K562 (cell line): Measurements from ENCODE around the gene SGPL1. TPM values are rescaled to one million over a fixed set of nuclear protein-coding genes. Genes with fewer than 3 reads are reported as not detected.

Source experiments
- ATAC-seq: fragments of 200-7000 bp; cut with Tn5 transposase; 3 replicates; pipeline ENCODE4 v1.9.1; 2020; ENCODE audit warnings: moderate library complexity
- BruUV-seq: library from RNA; stranded (reverse); fragments of 400-500 nt; replicated peaks from 2 replicates; lab custom pipeline; 2021; lab: Mats Ljungman, UMichigan
- CTCF ChIA-PET: fragments of 300-600 bp; formaldehyde crosslinking; extraction: SDS; loops from one replicate; lab custom pipeline; 2021; ENCODE audit warnings: low intra/inter-chr PET ratio; lab: Yijun Ruan, JAX
- POLR2A ChIA-PET: fragments of 300-600, 350-650 bp; sonication (Branson Sonifier 250); formaldehyde crosslinking; extraction: SDS; loops from one replicate; lab custom pipeline; 2021; ENCODE audit warnings: antibody characterized with exemption, inconsistent platforms; lab: Yijun Ruan, JAX
- DNase-seq, 4 experiments: peaks; one replicate each; pipeline versions ENCODE4 v3.0.0 to v3.0.0-alpha.2; 2011 to 2018; ENCODE audit warnings: low spot score in 3 of 4, mixed read lengths in 3 of 4; ENCODE audit errors: extremely low read depth in 1 of 4
- FAIRE-seq: peaks from 2 replicates; lab custom pipeline; 2011; peaks lifted over from hg19 to GRCh38; lab: Jason Lieb, UNC
- H2AFZ ChIP-seq: 2 replicates; pipeline ENCODE4 v1.6.0; 2011; ENCODE audit warnings: low read depth, low read length, control low read depth, inconsistent platforms
- H3K27ac ChIP-seq: fragments of 200-600 bp; 3 replicates; pipeline ENCODE4 v1.8.0; 2011; ENCODE audit warnings: low read depth, mild to moderate bottlenecking, control low read depth, inconsistent platforms, low read length, moderate library complexity, mixed read lengths; ENCODE audit errors: extremely low read depth
- H3K27me3 ChIP-seq, 2 experiments: fragments of 300-600 bp in 1 of 2; 2 replicates in 1 of 2; 3 replicates in 1 of 2; pipeline versions ENCODE4 v1.6.0 to v1.8.0; 2011; ENCODE audit warnings: inconsistent platforms in 2 of 2, low read length in 2 of 2, mild to moderate bottlenecking in 1 of 2, mixed read lengths in 1 of 2, moderate library complexity in 1 of 2; ENCODE audit not compliant: control insufficient read depth in 2 of 2, insufficient read depth in 2 of 2
- H3K36me3 ChIP-seq: fragments of 300-600 bp; 3 replicates; pipeline ENCODE4 v1.8.0; 2011; ENCODE audit warnings: mild to moderate bottlenecking, low read length, inconsistent platforms; ENCODE audit not compliant: control insufficient read depth, insufficient read depth
- H3K4me1 ChIP-seq, 2 experiments: fragments of 200-600 bp in 1 of 2; replicated peaks in 1 of 2; 2 replicates in 1 of 2; 3 replicates in 1 of 2; pipeline versions ENCODE4 v1.5.1 to v1.8.0; 2011; ENCODE audit warnings: inconsistent platforms in 2 of 2, low read length in 2 of 2, mild to moderate bottlenecking in 1 of 2, mixed read lengths in 1 of 2, moderate library complexity in 1 of 2; ENCODE audit not compliant: control insufficient read depth in 2 of 2, insufficient read depth in 2 of 2
- H3K4me2 ChIP-seq: 2 replicates; pipeline ENCODE4 v1.6.1; 2011; ENCODE audit warnings: low read length, control low read depth, inconsistent platforms, mixed read lengths; ENCODE audit not compliant: insufficient read depth
- H3K4me3 ChIP-seq: fragments of 200-600 bp; sonication (generic), shearing (Covaris generic); 2 replicates; pipeline ENCODE4 v1.5.1; 2016; ENCODE audit warnings: control low read depth, inconsistent platforms
- H3K79me2 ChIP-seq: fragments of 200-600 bp; 3 replicates; pipeline ENCODE4 v1.8.0; 2011; ENCODE audit warnings: low read length, inconsistent platforms; ENCODE audit not compliant: control insufficient read depth, insufficient read depth
- H3K9ac ChIP-seq, 2 experiments: 2 replicates each; pipeline versions ENCODE4 v1.6.0 to v1.6.1; 2011; ENCODE audit warnings: low read depth in 2 of 2, low read length in 2 of 2, control low read depth in 1 of 2, inconsistent platforms in 1 of 2, mild to moderate bottlenecking in 1 of 2, mixed read lengths in 1 of 2; ENCODE audit not compliant: insufficient read depth in 1 of 2
- H3K9me1 ChIP-seq: one replicate; pipeline ENCODE4 v1.6.0; 2011; ENCODE audit warnings: inconsistent platforms, mild to moderate bottlenecking, low read length, moderate library complexity; ENCODE audit not compliant: control insufficient read depth, insufficient read depth
- H3K9me3 ChIP-seq: replicated peaks from 2 replicates; pipeline ENCODE4 v1.5.1; 2011; ENCODE audit warnings: low read depth, low read length, inconsistent platforms; ENCODE audit not compliant: control insufficient read depth, insufficient read depth
- H4K20me1 ChIP-seq: replicated peaks from 2 replicates; pipeline ENCODE4 v1.6.1; 2011; ENCODE audit warnings: low read length, inconsistent platforms, mixed read lengths; ENCODE audit not compliant: control insufficient read depth, insufficient read depth
- ARID2 ChIP-seq: fragments of 450-650 bp; IDR thresholded peaks from 2 replicates; pipeline ENCODE4 v1.6.1; 2017; ENCODE audit warnings: antibody characterized with exemption, mild to moderate bottlenecking
- CREM ChIP-seq: IDR thresholded peaks from 2 replicates; pipeline ENCODE4 v1.6.1; 2014; ENCODE audit warnings: antibody characterized with exemption, low read depth
- MEF2A ChIP-seq: IDR thresholded peaks from 2 replicates; pipeline ENCODE4 v1.6.1; 2011; ENCODE audit warnings: low read depth, mild to moderate bottlenecking, low read length, moderate library complexity; ENCODE audit not compliant: control insufficient read depth
- NFIC ChIP-seq: fragments of 450-650 bp; IDR thresholded peaks from 2 replicates; pipeline ENCODE4 v1.6.1; 2017; ENCODE audit warnings: mild to moderate bottlenecking, inconsistent platforms
- RAD21 ChIP-seq, 2 experiments: fragments of 250-450 bp in 1 of 2; fragments of 450-650 bp in 1 of 2; sonication (Bioruptor Pico) in 1 of 2; formaldehyde crosslinking in 1 of 2; IDR thresholded peaks in 1 of 2; conservative IDR thresholded peaks in 1 of 2; 2 replicates each; pipeline versions ENCODE4 v1.4.0 to v1.8.0; 2020 to 2022; ENCODE audit warnings: mild to moderate bottlenecking in 2 of 2, moderate library complexity in 1 of 2
- SMC3 ChIP-seq: conservative IDR thresholded peaks from 2 replicates; pipeline ENCODE4 v1.6.1; 2011; ENCODE audit warnings: low read depth, low read length, improper control_type of control experiment; ENCODE audit not compliant: insufficient read depth
- STAG1 ChIP-seq: sonication (generic); formaldehyde crosslinking; IDR thresholded peaks from 2 replicates; pipeline ENCODE4 v1.5.0; 2020; ENCODE audit warnings: missing genetic modification reagents, borderline replicate concordance
- ZNF431 ChIP-seq: sonication (generic); formaldehyde crosslinking; IDR thresholded peaks from 2 replicates; pipeline ENCODE4 v1.8.0; 2022; ENCODE audit warnings: mild to moderate bottlenecking, missing genetic modification reagents
- WGBS: fragments of 100-300 bp; shearing (Covaris generic); methylation state at CpG from one replicate; pipeline ENCODE4 v1.1.6; 2016; ENCODE audit warnings: low coverage, mixed read lengths; ENCODE audit not compliant: insufficient coverage; ENCODE audit errors: missing lambda C conversion rate; 5-methylcytosine and 5-hydroxymethylcytosine counted together
- in situ Hi-C: fragments of 300-500 bp; cut with MboI; formaldehyde crosslinking; loops from 4 replicates; pipeline ENCODE4 v1.15.0; 2018; ENCODE audit warnings: inconsistent platforms, mixed read lengths
- intact Hi-C: fragments of 100-400 bp; cut with micrococcal nuclease; formaldehyde crosslinking; loops from 2 replicates; pipeline ENCODE4 v1.14.2; 2022
- polyA plus RNA-seq, 8 experiments: library from polyadenylated mRNA; depleted of rRNA in 4 of 8; stranded (reverse) in 5 of 8; unstranded in 3 of 8; fragments of >200 nt; fragmentation: Nextera tagmentation in 2 of 8; fragmentation: Illumina TruSeq in 1 of 8; extraction: Ambion mirVana in 2 of 8; extraction: Trizol in 1 of 8; gene quantifications; 2 replicates each; pipeline versions ENCODE4 v1.2.1 to v1.2.3, GENCODE V29; 2011 to 2014; ENCODE audit warnings: inconsistent platforms in 1 of 8, missing spikeins in 1 of 8
- total RNA-seq, 7 experiments: library from RNA; depleted of rRNA in 6 of 7; stranded (reverse); fragments of >200 nt in 6 of 7; fragmentation: Illumina TruSeq in 2 of 7; extraction: Trizol in 2 of 7; gene quantifications; 2 replicates each; pipeline versions ENCODE4 v1.2.1 to v1.2.3, GENCODE V29; 2011 to 2021; ENCODE audit warnings: low replicate concordance in 1 of 7
- TF ChIP-seq, protein P1 (sequence below): fragments of 200-800 bp; sonication (Bioruptor generic); IDR thresholded peaks from 2 replicates; pipeline ENCODE4 v1.6.1; 2016; ENCODE audit warnings: missing genetic modification characterization, missing compliant biosample characterization
- TF ChIP-seq, protein P2 (sequence below): fragments of 200-800 bp; sonication (Bioruptor generic); IDR thresholded peaks from 2 replicates; pipeline ENCODE4 v1.6.1; 2017; ENCODE audit warnings: missing genetic modification characterization, missing compliant biosample characterization
- TF ChIP-seq, protein P3 (sequence below): sonication (generic); formaldehyde crosslinking; IDR thresholded peaks from 2 replicates; pipeline ENCODE4 v1.8.0; 2022; ENCODE audit warnings: missing genetic modification reagents, mild to moderate bottlenecking, borderline replicate concordance

The SGPL1 gene
- total and polyA plus RNA-seq, 9 of the 15 experiments (the other 6 are each of a cell fraction or from before 2014, with no cell fraction given): 6.0 to 18.0 (median 8.7) TPM

DNA sequence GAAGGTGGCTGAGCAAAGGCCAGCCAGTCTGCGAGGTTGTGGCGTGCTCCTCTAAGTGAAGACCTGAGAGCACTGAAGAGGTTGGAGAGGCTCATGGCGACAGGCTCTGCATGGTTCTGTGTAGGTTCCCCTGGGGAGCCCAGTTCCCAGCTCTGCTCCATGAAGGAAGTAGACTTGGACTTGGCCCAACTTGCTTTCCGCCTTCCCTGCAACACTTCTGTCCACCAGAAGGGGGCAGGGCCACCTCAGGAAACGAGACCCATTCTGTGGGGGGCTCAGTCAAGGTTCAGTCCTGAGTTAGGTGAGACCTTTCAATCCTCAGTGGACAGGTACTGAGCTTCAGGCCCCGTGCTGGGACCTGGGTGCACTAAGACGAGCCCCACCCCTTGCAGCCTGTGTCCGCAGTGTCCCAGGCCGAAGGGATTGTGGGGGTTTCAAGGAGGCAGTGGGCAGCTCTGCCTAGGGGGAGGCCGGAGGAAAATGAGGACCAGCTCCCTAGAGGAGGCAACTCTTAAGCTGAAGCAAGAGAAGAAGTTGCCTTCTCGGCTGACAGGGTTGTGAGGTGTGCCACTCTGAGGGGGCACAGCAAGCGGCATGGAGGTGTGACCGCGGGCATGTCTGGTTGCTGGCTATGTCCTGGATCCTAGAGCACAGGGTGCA is 87.6 kb downstream of the SGPL1 start:
- peaks cover 16% of the 10 kb centered on the region for H4K20me1 ChIP-seq
- no TSS peak for BruUV-seq
- POLR2A ChIA-PET: interaction anchor here (0.6 kb wide), 2 partner anchors 9 to 15 kb away, joined by 3 read pairs; no protein-coding TSS in a partner anchor
- peaks cover 0 to 5% of the 10 kb centered on the region in 2 experiments; a peak in 3 of 5 replicates for H3K4me1 ChIP-seq
- WGBS: 35% methylated on average over 14 of the region's 14 CpGs
- FAIRE-seq (peak; percentile 92), DNase-seq (peak; percentile 73 to 76 (median 74)), ATAC-seq (peak; percentile 80)
- CTCF ChIA-PET: interaction anchor here (0.6 to 2.0 kb wide), 4 partner anchors 17 to 381 kb away, joined by 3 to 9 read pairs (median 4); no protein-coding TSS in a partner anchor
- no peak overlapping the region for H3K27ac ChIP-seq
- intact Hi-C loops: loop anchor here (5.0 kb wide), 1 partner anchor 384 kb away; no protein-coding TSS in a partner anchor
- no peak overlapping the region for H3K4me3 ChIP-seq
- H3K27me3 ChIP-seq: peaks cover 49 to 71% of the 10 kb centered on the region in 2 experiments
- in situ Hi-C loops: no loop called here
- H3K36me3 ChIP-seq: no peaks in the 10 kb centered on the region
- no peaks in the 10 kb centered on the region for H3K79me2 ChIP-seq
- H3K4me2 ChIP-seq: no peak overlapping the region
- H3K9me3 ChIP-seq: no peaks in the 10 kb centered on the region
- H3K9me1 ChIP-seq: no peaks in the 10 kb centered on the region
- no peak overlapping the region for H2AFZ ChIP-seq
- H3K9ac ChIP-seq: no peak overlapping the region
- TF ChIP-seq STAG1 (CRISPR knock-in tag): peak; percentile 89
- TF ChIP-seq, protein P1, sequence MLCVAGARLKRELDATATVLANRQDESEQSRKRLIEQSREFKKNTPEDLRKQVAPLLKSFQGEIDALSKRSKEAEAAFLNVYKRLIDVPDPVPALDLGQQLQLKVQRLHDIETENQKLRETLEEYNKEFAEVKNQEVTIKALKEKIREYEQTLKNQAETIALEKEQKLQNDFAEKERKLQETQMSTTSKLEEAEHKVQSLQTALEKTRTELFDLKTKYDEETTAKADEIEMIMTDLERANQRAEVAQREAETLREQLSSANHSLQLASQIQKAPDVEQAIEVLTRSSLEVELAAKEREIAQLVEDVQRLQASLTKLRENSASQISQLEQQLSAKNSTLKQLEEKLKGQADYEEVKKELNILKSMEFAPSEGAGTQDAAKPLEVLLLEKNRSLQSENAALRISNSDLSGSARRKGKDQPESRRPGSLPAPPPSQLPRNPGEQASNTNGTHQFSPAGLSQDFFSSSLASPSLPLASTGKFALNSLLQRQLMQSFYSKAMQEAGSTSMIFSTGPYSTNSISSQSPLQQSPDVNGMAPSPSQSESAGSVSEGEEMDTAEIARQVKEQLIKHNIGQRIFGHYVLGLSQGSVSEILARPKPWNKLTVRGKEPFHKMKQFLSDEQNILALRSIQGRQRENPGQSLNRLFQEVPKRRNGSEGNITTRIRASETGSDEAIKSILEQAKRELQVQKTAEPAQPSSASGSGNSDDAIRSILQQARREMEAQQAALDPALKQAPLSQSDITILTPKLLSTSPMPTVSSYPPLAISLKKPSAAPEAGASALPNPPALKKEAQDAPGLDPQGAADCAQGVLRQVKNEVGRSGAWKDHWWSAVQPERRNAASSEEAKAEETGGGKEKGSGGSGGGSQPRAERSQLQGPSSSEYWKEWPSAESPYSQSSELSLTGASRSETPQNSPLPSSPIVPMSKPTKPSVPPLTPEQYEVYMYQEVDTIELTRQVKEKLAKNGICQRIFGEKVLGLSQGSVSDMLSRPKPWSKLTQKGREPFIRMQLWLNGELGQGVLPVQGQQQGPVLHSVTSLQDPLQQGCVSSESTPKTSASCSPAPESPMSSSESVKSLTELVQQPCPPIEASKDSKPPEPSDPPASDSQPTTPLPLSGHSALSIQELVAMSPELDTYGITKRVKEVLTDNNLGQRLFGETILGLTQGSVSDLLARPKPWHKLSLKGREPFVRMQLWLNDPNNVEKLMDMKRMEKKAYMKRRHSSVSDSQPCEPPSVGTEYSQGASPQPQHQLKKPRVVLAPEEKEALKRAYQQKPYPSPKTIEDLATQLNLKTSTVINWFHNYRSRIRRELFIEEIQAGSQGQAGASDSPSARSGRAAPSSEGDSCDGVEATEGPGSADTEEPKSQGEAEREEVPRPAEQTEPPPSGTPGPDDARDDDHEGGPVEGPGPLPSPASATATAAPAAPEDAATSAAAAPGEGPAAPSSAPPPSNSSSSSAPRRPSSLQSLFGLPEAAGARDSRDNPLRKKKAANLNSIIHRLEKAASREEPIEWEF (CRISPR knock-in tag): no peak
- TF ChIP-seq ZNF431 (CRISPR knock-in tag): no peak
- peak; percentile 92 for TF ChIP-seq NFIC
- 0 out of 2 replicates have a peak, but pooled peaks have one; percentile 17 for TF ChIP-seq ARID2
- TF ChIP-seq MEF2A: no peak
- TF ChIP-seq, protein P2, sequence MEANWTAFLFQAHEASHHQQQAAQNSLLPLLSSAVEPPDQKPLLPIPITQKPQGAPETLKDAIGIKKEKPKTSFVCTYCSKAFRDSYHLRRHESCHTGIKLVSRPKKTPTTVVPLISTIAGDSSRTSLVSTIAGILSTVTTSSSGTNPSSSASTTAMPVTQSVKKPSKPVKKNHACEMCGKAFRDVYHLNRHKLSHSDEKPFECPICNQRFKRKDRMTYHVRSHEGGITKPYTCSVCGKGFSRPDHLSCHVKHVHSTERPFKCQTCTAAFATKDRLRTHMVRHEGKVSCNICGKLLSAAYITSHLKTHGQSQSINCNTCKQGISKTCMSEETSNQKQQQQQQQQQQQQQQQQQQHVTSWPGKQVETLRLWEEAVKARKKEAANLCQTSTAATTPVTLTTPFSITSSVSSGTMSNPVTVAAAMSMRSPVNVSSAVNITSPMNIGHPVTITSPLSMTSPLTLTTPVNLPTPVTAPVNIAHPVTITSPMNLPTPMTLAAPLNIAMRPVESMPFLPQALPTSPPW: peak; percentile 30; the same call in 1 of the 2 replicates
- TF ChIP-seq SMC3: peak; percentile 83
- TF ChIP-seq CREM: peak; percentile 29; the same call in 1 of the 2 replicates
- TF ChIP-seq, protein P3, sequence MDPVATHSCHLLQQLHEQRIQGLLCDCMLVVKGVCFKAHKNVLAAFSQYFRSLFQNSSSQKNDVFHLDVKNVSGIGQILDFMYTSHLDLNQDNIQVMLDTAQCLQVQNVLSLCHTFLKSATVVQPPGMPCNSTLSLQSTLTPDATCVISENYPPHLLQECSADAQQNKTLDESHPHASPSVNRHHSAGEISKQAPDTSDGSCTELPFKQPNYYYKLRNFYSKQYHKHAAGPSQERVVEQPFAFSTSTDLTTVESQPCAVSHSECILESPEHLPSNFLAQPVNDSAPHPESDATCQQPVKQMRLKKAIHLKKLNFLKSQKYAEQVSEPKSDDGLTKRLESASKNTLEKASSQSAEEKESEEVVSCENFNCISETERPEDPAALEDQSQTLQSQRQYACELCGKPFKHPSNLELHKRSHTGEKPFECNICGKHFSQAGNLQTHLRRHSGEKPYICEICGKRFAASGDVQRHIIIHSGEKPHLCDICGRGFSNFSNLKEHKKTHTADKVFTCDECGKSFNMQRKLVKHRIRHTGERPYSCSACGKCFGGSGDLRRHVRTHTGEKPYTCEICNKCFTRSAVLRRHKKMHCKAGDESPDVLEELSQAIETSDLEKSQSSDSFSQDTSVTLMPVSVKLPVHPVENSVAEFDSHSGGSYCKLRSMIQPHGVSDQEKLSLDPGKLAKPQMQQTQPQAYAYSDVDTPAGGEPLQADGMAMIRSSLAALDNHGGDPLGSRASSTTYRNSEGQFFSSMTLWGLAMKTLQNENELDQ (CRISPR knock-in tag): no peak
- TF ChIP-seq RAD21 (CRISPR knock-in tag; conservative IDR thresholded peaks at IDR 0.05 in 1 of 2, IDR thresholded peaks at IDR 0.05 in 1 of 2): peak; percentile 79 to 94
